GM19372 (cell line): Measurements from ENCODE around the gene CLDN5.
"Not testable (repeated sequence)": the region's sequence is repeated elsewhere in the genome, so short reads cannot be mapped to it uniquely, and the experiment has no call there.

Experiments
- ATAC-seq: cut with Tn5 transposase; IDR thresholded peaks from one replicate; pipeline ENCODE4 v1.9.1; 2021; ENCODE audit warnings: mild to moderate bottlenecking, low read depth, moderate library complexity; ENCODE audit not compliant: unreplicated experiment

The CLDN5 gene

DNA sequence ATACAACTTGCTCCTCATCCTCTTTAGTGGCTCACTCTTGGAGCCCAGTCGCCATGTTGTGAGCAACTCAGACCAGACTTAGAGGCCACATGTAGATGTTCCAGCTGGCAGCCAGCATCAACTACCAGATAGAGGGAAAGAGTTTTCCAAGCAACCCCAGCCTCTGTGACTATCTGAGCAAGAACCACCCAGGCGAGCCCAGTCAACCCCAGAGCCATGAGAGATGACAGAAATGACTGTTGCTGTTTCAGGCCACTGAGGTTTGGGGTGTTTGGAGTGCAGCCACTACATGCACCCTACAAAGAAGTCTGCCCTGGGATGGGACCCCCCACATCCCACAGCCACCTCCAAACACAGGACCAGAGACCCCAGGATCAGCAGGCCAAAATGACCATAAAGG is 24.8 kb upstream of the CLDN5 start:
- ATAC-seq: no peak

DNA sequence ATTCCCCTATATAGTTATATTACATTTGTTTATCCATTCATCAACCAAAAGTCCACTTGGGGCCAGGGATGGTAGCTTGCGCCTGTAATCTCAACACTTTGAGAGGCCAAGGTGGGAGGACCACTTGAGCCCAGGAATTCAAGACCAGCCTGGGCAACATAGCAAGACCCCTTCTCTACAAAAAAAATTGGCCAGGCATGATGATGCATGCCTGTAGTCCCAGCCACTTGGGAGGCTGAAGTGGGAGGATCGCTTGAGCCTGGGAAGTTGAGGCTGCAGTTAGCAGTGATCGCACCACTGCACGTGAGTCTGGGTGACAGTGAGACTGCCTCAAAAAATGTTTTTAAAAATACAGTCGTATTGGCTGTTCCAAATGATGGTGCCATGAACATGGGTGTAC is 24.2 kb upstream of the CLDN5 start:
- not testable (repeated sequence) for ATAC-seq

DNA sequence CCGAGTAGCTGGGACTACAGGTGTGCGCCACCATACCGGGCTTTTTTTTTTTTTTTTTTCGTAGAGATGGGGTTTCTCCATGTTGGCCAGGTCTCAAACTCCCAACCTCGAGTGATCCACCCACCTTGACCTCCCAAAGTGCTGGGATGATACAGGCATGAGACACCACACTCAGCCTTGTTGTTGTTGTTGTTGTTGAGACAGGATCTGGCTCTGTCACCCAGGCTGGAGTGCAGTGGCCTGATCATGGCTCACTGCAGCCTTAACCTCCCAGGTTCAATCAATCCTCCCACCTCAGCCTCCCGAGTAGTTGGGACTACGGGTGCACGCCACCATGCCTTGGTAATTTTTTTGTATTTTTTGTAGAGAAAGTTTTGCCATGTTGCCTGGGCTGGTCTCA is 23.4 kb upstream of the CLDN5 start:
- ATAC-seq: no peak

DNA sequence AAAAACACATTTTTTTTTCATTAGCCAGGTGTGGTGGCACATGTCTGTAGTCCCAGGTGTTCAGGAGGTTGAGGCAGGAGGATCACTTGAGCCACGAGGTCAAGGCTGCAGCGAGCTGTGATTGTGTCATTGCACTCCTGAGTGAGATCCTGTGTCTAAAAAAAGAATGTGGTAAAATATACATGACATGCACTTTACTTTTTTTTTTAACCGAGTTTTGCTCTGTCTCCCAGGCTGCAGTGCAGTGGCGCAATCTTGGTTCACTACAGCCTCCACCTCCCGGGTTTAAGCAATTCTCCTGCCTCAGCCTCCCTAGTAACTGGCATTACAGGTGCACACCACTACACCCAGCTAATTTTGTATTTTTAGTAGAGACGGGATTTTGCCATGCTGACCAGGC is 22.5 kb upstream of the CLDN5 start:
- ATAC-seq: no peak

DNA sequence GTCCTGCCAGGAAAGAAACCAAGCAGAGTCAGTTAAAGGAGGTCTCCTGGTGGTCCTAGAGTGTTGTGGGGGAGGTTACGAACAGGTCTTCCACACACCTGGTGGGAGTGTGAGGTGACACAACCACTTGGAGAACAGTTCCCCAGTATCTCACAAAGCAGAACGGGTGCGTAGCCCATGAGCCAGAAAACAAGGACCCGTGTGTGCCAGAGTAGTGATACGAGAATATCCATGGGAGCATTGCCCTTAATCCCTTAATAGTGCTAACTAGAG is 21.7 kb upstream of the CLDN5 start:
- no peak for ATAC-seq

DNA sequence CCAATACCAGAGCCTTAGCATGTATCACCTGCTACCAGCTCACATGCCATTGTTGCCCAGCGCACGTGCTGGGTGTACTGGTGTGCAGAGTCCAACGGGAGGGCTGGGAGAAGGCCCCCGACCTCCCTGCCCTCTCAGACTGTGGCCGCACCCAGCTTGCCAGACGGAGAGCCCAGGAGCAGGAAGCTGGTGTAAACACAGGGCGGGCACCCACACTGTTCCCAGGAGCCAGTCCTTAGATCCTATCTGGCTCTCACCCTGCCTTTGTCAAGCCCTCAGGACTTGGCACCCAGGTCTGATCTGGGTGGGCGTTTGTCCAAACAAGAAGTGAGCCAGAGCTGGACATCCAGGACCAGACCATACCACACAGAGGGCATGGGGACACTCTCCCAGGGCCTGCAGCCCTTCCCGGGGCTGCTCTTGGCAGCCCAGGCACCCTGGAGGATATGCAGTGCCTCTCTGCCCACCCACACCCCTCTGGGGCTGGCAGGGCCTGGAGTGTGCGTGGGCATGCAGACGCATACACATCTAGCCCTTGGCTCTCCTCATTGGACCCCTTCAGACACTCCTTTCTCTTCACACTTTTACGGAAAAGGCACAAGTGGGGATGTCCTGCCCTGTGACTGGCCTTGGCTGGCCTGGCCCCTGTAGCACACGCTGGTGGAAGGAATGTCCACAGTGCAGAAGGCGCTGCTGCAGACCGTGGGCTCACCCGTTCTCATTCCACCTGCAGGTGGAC is 19.9 kb upstream of the CLDN5 start:
- no peak for ATAC-seq

DNA sequence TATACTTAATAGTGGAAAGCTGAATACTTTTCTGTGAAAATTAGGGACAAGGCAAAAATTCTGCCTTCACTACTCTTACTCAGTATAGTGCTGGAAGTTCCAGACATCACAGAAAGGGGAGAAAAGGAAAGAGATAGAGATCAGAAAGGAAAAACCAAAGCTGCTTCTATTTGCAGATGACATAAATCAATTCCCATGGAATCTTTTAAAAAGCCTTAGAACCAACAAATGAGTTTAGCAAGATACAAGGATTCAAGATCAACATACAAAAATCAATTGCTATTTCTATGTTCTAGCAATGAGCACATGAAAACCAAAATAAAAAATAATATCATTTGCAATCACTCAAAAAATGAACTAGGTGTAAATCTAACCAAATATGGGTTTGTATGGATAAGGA is 16.2 kb upstream of the CLDN5 start:
- ATAC-seq: no peak

DNA sequence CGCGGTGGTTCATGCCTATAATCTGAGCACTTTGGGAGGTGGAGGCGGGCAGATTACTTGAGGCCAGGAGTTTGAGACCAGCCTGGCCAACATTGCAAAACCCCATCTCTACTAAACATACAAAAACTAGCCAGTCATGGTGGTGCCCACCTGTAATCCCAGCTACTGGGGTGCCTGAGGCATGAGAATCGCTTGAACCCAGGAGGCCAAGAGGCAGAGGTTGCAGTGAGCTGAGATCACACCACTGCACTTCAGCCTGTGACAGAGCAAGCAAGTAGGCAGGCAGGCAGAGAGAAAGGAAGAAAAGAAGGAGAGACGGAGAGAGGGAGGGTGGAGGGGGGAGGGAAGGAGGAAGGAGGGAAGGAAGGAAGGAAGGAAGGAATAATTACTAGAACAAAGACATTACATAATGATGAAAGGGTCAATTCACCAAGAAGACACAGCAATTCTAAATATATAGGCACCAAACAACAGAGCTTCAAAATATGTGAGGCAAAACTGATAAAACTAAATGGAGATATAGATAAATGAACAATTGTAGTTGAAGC is 13.8 kb upstream of the CLDN5 start:
- no peak for ATAC-seq

DNA sequence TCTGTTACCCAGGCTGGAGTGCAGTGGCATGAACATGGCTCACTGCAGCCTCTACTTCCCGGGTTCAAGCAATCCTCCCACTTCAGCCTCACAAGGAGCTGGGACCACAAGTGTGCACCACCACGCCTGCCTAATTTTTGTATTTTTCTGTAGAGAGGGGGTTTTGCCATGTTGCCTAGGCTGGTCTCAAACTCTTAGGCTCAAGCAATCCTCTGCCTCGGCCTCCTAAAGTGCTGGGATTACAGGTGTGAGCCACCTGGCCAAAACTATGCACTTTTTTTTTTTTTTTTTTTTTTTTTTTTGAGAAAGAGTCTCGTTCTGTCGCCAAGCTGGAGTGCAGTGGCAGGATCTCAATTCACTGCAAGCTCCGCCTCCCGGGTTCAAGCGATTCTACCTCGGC is 12.4 kb upstream of the CLDN5 start:
- no peak for ATAC-seq

DNA sequence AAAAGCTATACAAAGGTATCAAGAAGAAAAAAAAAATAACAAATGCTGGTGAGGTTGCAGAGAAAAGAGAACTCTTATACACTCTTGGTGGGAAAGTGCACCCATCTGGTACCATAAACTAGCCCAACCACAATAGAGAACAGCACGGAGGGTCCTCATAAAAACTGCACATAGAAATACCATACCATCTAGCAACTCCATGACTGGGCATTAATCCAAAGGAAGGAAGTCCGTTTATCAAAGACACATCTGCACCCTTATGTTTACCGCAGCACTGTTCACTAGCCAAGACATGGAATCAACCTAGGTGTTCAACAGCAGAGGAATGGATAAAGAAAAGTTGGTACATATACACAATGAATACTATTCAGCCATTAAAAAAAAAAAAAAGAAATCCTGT is 10.8 kb upstream of the CLDN5 start:
- ATAC-seq: no peak

DNA sequence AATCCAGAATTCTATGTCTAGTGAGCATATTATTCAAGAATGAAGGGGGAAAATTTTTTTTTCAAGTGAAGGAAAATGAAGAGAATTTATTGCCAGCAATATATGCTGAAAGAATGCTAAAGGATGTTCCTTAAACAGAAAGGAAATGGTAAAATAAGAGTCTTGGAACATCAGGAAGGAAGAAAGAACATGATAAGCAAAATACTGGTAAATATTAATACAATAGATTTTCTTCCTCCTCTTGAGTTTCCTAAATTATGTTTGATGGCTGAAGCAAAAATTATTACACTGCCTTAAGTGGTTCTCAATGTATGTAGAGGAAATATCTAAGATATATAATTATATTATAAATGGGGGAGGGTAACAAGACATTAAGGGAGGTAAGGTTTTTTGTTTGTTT is 9.6 kb upstream of the CLDN5 start:
- ATAC-seq: no peak

DNA sequence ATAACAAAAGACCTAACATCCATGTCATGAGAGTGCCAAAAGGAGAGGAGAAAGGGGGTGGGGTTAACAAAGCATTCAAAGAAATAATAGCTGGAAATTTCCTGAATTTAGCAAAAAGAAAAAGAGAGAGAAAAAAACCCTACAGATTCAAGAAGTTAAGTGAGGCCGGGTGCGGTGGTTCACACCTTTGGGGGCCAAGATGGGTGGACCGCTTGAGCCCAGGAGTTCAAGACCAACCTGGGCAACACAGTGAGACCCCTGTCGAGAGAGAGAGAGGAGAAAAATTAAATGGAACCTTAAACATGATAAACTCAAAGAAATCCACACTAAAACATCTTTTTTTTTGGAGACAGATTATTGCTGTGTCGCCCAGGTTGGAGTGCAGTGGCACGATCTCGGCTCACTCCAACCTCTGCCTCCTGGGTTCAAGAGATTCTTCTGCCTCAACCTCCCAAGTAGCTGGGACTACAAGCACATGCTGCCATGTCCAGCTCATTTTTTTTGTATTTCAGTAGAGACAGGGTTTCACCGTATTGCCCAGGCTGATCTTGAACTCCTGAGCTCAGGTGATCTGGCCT is 8.9 kb upstream of the CLDN5 start:
- ATAC-seq: no peak

DNA sequence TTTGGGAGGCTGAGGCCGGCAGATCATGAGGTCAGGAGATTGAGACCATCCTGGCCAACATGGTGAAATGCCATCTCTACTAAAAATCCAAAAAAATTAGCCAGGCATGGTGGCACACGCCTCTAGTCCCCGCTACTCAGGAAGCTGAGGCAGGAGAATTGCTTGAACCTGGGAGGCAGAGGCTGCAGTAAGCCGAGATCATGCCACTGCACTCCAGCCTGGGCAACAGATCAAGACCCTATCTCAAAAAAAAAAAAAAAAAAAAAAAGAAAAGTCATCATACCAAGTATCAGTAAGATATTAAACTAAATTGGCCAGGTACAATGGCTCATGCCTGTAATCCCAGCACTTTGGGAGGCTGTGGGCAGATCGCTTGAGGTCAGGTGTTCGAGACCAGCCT is 7.1 kb upstream of the CLDN5 start:
- not testable (repeated sequence) for ATAC-seq

DNA sequence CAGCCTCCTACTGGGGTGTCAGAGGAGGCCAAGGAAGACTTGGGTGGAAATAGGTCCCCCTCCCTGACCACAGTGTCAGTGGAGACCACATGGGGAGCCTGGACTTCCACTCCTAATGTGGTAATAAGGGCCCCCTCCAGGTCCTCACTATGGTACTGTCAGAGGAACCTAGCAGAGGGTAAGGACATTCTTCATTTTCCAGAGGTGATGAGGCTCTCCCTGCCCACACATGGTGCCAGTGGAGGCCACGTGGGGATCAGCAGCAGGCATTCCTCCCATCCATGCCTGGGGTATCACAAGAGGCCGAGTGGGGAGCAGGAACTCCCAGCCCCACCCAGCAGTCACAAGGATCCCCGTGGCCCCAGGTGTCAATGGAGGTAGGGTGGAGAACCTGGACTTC is 6.5 kb upstream of the CLDN5 start:
- no peak for ATAC-seq

DNA sequence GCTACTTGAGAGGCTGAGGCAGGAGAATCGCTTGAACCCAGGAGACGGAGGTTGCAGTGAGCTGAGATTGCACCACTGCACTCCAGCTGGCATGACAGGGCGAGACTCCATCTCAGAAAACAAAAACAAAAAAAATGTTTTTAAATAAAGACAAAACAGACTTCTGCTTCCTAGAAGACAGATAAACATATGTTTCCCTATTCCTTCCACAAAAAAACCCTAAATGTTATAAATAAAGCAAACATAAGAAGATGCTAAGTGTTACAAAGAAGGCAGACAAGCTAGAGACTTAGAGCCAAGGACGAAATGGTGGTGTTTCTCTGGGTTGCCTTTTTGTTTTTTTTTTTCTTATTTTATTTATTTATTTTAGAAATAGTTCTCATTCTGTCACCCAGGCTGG is 5.6 kb upstream of the CLDN5 start:
- no peak for ATAC-seq

DNA sequence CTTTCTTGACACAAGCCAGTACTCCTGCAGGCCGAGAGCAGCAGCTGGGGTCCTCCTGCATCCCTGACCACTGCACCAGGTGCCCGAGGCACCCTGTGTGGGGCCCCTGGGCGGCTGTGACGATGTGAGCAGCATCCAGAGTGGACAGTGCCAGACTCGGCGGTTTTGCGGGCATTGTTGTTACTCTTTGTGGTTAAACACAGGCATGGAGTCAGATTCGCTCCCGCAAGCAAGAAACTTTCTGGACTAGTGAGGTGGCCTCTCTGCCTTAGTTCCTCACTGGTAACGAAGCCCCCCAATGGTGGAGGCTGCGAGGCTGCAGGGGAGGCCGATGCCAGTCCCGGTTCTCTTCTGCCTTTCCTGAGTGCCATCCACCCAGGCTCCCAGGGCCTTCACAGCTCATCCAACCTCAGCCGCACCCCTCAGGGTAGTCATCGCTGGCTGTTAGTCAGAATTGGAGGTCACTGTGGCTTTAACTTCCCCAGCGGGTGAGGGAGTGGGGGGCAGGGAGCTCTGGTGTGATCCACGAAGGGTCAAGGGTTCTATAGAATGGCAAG is 3.7 kb upstream of the CLDN5 start:
- ATAC-seq: no peak

DNA sequence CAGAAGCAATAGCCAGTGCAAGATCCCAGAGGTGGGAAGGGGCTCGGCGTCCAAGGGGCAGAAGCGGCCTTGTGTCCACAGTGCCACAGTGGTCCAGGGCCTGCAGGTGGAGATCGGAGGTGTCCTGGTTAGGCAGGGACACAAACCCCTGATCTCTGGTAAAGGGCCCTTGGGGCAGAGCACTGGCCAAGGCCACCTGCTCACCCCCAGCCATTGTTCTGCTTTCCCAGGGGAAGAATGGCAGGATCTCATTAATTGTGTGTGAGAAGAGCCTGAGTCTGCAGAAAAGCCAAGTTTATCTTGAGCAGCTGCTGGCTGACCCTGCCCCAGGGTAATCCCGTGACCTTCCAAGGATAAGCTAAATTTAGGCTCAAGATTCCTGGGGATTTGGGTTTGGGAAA is 3.1 kb upstream of the CLDN5 start:
- no peak for ATAC-seq

DNA sequence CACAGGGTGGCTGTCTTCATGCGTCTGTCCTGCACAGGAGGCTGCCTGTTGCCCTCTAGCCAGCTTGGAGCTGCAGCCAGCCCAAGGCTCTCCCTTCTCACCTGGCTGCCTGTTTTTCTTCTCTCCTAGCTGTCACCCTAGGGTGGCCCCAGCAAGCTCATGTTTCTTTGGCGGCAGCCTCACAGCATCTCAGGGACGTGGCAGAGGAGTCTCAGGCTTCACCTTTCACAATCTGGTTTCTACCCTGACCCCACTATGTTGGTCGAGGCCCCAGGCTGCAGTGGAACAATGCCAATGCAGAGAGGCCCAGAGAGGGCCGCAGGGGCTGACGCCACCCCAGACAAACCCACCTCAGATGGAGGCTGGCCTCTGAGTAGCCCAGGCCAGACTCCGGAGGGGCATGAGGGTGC is 2.5 kb upstream of the CLDN5 start:
- ATAC-seq: no peak

DNA sequence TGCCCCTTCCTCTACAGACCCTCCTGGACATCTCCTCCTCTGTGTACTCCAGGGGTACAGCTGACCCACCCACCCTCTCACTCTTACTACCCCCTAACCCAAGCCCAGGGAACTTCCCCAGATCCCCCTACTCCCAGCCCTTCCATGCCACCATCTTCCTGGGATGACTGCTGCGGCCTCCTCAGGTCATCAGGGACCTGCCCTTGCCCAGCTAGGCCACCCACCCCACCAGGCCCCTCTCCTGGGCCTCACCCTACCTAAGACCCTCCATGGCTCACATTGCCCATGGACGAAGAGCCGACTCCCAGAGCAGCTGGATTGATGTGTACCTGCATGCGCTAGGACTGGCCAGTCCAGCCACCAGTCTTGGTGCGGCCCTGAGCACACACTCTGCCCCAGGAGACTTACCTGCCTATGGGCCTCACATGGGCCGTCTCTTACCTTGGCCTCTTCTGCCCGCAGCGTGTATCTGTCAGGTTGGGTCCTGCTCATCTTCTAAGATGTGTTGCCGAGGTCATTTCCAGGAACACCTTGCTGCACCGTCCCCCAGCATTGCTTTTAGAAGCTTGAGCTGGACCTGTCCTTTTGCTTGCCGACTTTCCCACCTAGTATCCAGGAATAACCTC is 2.0 kb upstream of the CLDN5 start:
- no peak for ATAC-seq

DNA sequence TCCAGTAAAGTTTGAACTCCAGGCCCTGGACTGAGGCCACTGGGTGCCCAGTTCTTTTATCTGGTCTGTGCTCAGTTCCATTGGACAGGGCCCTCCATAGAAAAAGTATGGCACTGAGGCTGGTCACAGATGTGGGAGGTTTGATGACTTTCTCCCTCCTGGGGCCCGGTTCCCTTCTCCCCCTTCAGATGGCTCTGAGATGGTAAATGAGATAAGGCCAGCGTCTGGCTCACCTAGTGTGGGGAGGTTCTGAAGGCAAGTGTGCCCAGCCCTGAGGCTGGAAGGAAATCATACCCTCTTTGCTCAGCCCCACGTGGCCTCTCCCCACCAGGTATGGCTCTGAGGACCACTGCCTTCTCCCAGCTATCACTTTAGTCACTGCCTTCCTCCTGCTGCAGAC is 1.5 kb upstream of the CLDN5 start:
- no peak for ATAC-seq

DNA sequence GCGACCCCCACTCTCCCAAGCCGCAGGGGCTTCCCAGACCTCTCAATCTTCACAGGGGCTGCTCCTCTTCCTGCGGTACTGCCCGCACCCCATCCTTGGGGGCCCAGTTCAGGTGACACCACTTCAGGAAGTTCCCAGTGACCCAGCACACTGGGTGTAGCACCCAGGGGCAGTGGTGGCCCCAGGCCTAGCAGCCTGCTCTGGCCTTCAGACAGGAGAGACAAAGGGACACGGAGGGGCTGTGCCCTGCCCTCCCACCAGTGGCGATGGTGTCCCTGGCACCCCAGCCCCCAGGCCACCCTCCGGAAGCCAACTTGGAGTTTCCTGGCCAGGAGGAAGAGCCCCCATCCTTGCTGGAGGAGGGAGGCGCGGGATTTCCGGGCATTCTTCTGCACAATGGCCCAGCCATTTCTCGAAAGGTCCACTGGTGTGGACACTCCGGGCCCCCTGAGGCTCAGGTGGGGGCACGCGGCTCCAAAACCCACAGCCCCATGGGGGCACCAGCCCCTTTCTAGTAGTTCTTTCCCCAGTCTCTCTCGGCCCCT is 978 bp upstream of the CLDN5 start:
- ATAC-seq: no peak
